Midbrain (tissue), 1 donor: ENCODE data around the gene NEU4.
"Not testable (repeated sequence)": the region's sequence is repeated elsewhere in the genome, so short reads cannot be mapped to it uniquely, and the experiment has no call there.

Experiments used
- DNase-seq: peaks from one replicate; lab custom pipeline; 2025; lab: John Stamatoyannopoulos, UW

NEU4 gene

GRCh38 chr2:241799522-241800197 lies 9.3 kb upstream of the NEU4 start:
- DNase-seq = no peak

GRCh38 chr2:241800198-241800903 lies 8.6 kb upstream of the NEU4 start:
- DNase-seq = not testable (repeated sequence)

- DNase-seq = no peak
Observed at GRCh38 chr2:241801611-241802420, 7.2 kb upstream of the NEU4 start.

- no peak for DNase-seq
Observed at GRCh38 chr2:241802421-241803318, 6.3 kb upstream of the NEU4 start.

- peak; percentile 44 for DNase-seq
Observed at GRCh38 chr2:241803387-241804325, 5.3 kb upstream of the NEU4 start.

GRCh38 chr2:241804326-241805229 lies 4.4 kb upstream of the NEU4 start:
- DNase-seq = no peak

GRCh38 chr2:241806217-241806616 lies 2.8 kb upstream of the NEU4 start:
- DNase-seq = not testable (repeated sequence)

GRCh38 chr2:241808051-241808720 lies 807 bp upstream of the NEU4 start:
- DNase-seq = no peak

GRCh38 chr2:241809383-241810306 lies 652 bp downstream of the NEU4 start:
- DNase-seq = no peak

GRCh38 chr2:241810307-241811200 lies 1.6 kb downstream of the NEU4 start:
- DNase-seq = peak; percentile 73

GRCh38 chr2:241811201-241811951 lies 2.4 kb downstream of the NEU4 start:
- peak; percentile 59 for DNase-seq

- DNase-seq = no peak
Observed at GRCh38 chr2:241811952-241812729, 3.1 kb downstream of the NEU4 start.

GRCh38 chr2:241812730-241813643 lies 4.0 kb downstream of the NEU4 start:
- peak; percentile 24 for DNase-seq
